Heart right ventricle (tissue), 16 donors: ENCODE results near the gene HACE1. TPM values are rescaled to one million over a fixed set of nuclear protein-coding genes. Genes with fewer than 3 reads are reported as not detected.

ENCODE experiments used
- ATAC-seq, 8 donors: fragments of 200-7000 bp; cut with Tn5 transposase; one replicate each; pipeline ENCODE4 v1.9.1; 2020; ENCODE audit warnings: mild to moderate bottlenecking in 8 of 8, moderate library complexity in 8 of 8, moderate number of reproducible peaks in 1 of 8
- DNase-seq, 2 donors: peaks; one replicate each; pipeline ENCODE4 v3.0.0-alpha.2; 2020
- H3K27ac ChIP-seq, 10 donors: fragments of 200-600 bp; sonication (generic) in 2 of 10; one replicate each; pipeline versions ENCODE4 v1.5.0 to v1.8.0; 2020 to 2022; ENCODE audit warnings: mild to moderate bottlenecking in 3 of 10
- H3K27me3 ChIP-seq, 7 donors: fragments of 200-600 bp; one replicate each; pipeline ENCODE4 v1.8.0; 2021 to 2022; ENCODE audit warnings: mild to moderate bottlenecking in 2 of 7
- H3K36me3 ChIP-seq, 9 donors: fragments of 200-600 bp; sonication (generic) in 1 of 9; one replicate each; pipeline versions ENCODE4 v1.5.0 to v1.8.0; 2020 to 2022; ENCODE audit warnings: mild to moderate bottlenecking in 2 of 9
- H3K4me1 ChIP-seq, 9 donors: fragments of 200-600 bp; sonication (generic) in 1 of 9; one replicate each; pipeline versions ENCODE4 v1.5.0 to v1.8.0; 2020 to 2022; ENCODE audit warnings: mild to moderate bottlenecking in 4 of 9
- H3K4me3 ChIP-seq, 10 donors: fragments of 200-600 bp; sonication (generic) in 2 of 10; one replicate each; pipeline versions ENCODE4 v1.5.0 to v1.8.0; 2020 to 2022; ENCODE audit warnings: mild to moderate bottlenecking in 7 of 10, moderate library complexity in 2 of 10
- H3K9me3 ChIP-seq, 11 donors: fragments of 200-600 bp in 10 of 11; sonication (generic) in 2 of 11; one replicate each; pipeline versions ENCODE4 v1.5.0 to v1.8.0; 2013 to 2022; ENCODE audit warnings: mild to moderate bottlenecking in 2 of 11, control low read depth in 1 of 11, moderate library complexity in 1 of 11
- CTCF ChIP-seq, 9 donors: fragments of 200-600 bp; sonication (generic) in 2 of 9; IDR thresholded peaks; one replicate each; pipeline versions ENCODE4 v1.5.0 to v1.8.0; 2021 to 2022; ENCODE audit warnings: antibody characterized with exemption in 9 of 9, mild to moderate bottlenecking in 5 of 9, moderate library complexity in 1 of 9
- whole genome bisulfite sequencing, 2 donors: extraction: QIAGEN DNeasy Blood & Tissue Kit; methylation state at CpG; one replicate each; pipeline ENCODE4 v1.1.7; 2013; ENCODE audit warnings: inconsistent platforms in 1 of 2; 5-methylcytosine and 5-hydroxymethylcytosine counted together
- intact Hi-C, 10 donors: fragments of 100-400 bp; cut with DNase I; formaldehyde crosslinking; loops; one replicate each; pipeline versions ENCODE4 v1.11.1 to v1.14.2; 2022
- polyA plus RNA-seq, 2 donors: library from polyadenylated mRNA; stranded (reverse); fragments of 200-250 nt; gene quantifications; one replicate each; pipeline ENCODE4 v1.2.3, GENCODE V29; 2013
- total RNA-seq, 10 donors: library from RNA; stranded (reverse); fragmentation: NEBNext Ultra II Directional in 3 of 10; extraction: Animal tissue kit (Norgen Biotek cat#: 25700) in 3 of 10; gene quantifications; one replicate each; pipeline versions ENCODE4 v1.2.1 to v1.2.4, GENCODE V29; 2021 to 2023
- donor health status: Arrhythmogenic right ventricular cardiomyopathy.
- donor health status: ischemic (EF 13 %, LVEDD 7.1; RV severe dilation, severe dysfunction).
- donor health status: healthy with polysubstance abuse.
- donor health status: DM: no; HTN: yes; CAD: no.
- donor health status: DM: no; HTN: no; CAD: no.
- donor health status: ischemic (EF 25% LVEDD 6.9; RV normal size, moderate dysfunction).
- donor health status: ischemic (EF 25% LVEDD 5.7; RV mildly dilated, moderate dysfunction).
- donor health status: healthy.
- donor health status: DM: yes; HTN: yes; CAD: no.
- donor health status: Ischemic cardiomyopathy.
- donor health status: ischemic (EF 35%, LVEDD 5.7; RV mildly dilated, moderate dysfunction).
- donor health status: nonischemic (EF 11% LVEDD 7.7; RV severe dilation, severe dysfunction).
- donor health status: DM: yes; HTN: yes; CAD: no.
- donor health status: PGD.
- donor health status: ischemic (EF 29% LVEDD 5.4; RV normal size, mild dysfunction).
- donor health status: nonischemic (EF 23%, LVEDD 6.1; RV moderate dilation, normal function).

HACE1 gene
- total and polyA plus RNA-seq, 12 donors, result 3.7 to 9.5 (median 7.1) TPM

- no peak for TF ChIP-seq CTCF (IDR thresholded peaks at IDR 0.05)
- intact Hi-C loops, result loop anchor here in 1 of 10 donors (5.0 kb wide), 1 partner anchor 52 kb away; no protein-coding TSS in a partner anchor
These were observed 160.7 kb downstream of the HACE1 start for GRCh38 chr6:104698979-104699378.

GRCh38 chr6:104692008-104692407 is 167.7 kb downstream of the HACE1 start:
- peaks cover 0 to 10% (median 0%) of the 10 kb centered on the region in 11 donors for H3K9me3 ChIP-seq
- ATAC-seq (no peak), DNase-seq (no peak)
- no peak overlapping the region for H3K27ac ChIP-seq
- no peak for TF ChIP-seq CTCF (IDR thresholded peaks at IDR 0.05)
- no peaks in the 10 kb centered on the region for H3K36me3 ChIP-seq
- H3K4me3 ChIP-seq, result no peak overlapping the region
- intact Hi-C loops, result no loop called here
- no peaks in the 10 kb centered on the region for H3K27me3 ChIP-seq
- WGBS, 2 donors, result 84 to 95% methylated on average over 1 of the region's 1 CpG
- no peaks in the 10 kb centered on the region for H3K4me1 ChIP-seq

More at GRCh38 chr6:104698979-104699378, 160.7 kb downstream of the HACE1 start:
- Histone ChIP-seq H3K4me3 (no peak overlapping the region), H3K27me3 (no peaks in the 10 kb centered on the region), H3K9me3 (no peaks in the 10 kb centered on the region), H3K27ac (no peak overlapping the region), H3K4me1 (peaks cover 0 to under 1% (median 0%) of the 10 kb centered on the region in 9 donors), H3K36me3 (no peaks in the 10 kb centered on the region)
- WGBS, 2 donors, result 95 to 99% methylated on average over 1 of the region's 1 CpG
- no peak for DNase-seq
- ATAC-seq, result no peak

- H3K9me3 ChIP-seq, result peaks cover 0 to 10% (median 0%) of the 10 kb centered on the region in 11 donors
These were observed 170.0 kb downstream of the HACE1 start for GRCh38 chr6:104689551-104690205.

More at GRCh38 chr6:104689551-104690205, 170.0 kb downstream of the HACE1 start:
- Histone ChIP-seq H3K36me3 (no peaks in the 10 kb centered on the region), H3K27ac (no peak overlapping the region), H3K4me3 (no peak overlapping the region), H3K4me1 (no peaks in the 10 kb centered on the region), H3K27me3 (no peaks in the 10 kb centered on the region)
- DNase-seq, result no peak
- no peak for ATAC-seq
- intact Hi-C loops, result loop anchor here in 3 of 10 donors (5.0 to 10.0 kb wide), 2 partner anchors 75 to 78 kb away; no protein-coding TSS in a partner anchor
- 71 to 77% methylated on average over 3 of the region's 3 CpGs for WGBS, 2 donors
- TF ChIP-seq CTCF (IDR thresholded peaks at IDR 0.05), result no peak
